AG20443 (cell line): Measurements from ENCODE around the gene ADGRV1.
A peak's percentile ranks its signal among the peaks of the same experiment; 100 is the strongest.

ENCODE experiments used
- DNase-seq: peaks from one replicate; pipeline ENCODE4 v3.0.0; 2012; ENCODE audit warnings: low spot score, mixed read lengths

The ADGRV1 gene

DNA sequence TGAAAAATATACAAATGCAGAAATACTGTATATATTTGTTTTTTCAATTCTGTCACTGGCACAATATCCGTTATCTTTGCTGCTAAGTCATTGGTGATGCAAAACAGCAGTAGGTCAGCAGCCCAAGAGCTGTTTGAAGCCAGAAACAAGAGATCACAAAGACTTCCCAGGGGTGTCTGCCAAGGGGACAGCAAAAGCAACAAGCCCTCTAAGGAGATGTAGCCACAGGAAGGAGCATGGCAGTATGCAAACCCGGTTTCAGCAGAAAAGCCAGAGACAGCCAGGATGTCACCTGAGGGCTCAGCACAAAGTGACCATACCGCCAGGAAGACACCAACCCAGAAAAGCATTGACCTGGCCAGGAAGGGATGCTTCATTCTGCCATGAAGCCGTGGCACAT is 583.0 kb downstream of the ADGRV1 start:
- no peak for DNase-seq

DNA sequence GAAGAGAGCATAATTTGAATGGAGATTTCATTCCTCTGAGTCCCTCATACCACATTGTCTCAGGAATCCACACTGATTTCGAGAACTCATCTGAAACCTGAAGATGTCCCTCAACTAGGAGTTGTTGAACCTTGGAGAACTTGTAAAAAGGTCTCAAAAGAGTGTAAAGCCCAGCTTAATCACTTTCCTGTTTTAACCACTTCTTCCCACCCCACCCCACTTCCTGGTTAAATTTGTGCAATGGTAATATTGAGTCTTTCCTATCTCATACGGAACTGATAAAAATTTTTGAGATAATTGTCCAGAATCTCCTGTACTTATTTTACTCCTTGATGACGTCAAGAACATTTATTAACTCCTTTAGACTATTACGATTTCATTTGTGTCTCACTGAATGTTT is 583.8 kb downstream of the ADGRV1 start:
- DNase-seq: no peak

DNA sequence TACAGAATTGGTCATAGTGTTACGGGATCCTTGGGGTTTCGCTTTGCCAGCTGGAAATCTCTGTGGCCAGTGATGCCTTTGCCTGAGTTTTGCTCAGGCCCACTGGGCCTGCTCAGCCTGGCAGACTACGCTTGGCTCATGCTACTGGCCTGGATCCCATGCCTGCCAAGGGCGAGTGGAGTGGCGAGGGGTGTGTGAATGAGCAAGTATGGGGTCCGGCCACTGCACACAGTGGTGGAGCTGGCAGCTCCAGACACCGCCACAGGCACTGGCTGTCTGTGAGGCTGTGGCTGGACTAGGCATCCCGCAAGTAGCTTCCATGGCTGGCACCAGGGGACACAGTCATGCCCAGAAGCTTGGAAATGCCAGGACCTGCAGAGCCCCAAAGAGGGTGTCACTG is 584.2 kb downstream of the ADGRV1 start:
- no peak for DNase-seq

DNA sequence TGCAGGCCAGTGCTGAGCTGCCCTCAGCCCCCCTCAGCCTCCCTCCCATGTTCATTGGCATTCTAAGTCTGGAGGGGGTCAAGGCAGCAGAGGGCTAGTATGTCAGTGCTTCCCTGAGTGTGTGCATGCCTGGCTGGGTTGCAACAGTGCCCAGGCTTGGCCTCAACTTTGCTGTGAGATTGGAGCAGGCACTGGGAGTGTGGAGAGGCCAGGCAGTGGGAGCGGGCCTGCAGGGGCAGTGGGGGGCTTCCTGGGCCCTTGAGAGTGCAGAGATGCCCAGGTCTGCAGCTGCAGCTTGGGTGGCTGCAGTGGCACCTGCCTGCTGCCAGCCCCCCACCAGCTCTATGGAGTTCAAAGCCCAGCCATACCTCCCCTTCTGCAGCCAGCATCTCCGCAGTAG is 585.2 kb downstream of the ADGRV1 start:
- no peak for DNase-seq

DNA sequence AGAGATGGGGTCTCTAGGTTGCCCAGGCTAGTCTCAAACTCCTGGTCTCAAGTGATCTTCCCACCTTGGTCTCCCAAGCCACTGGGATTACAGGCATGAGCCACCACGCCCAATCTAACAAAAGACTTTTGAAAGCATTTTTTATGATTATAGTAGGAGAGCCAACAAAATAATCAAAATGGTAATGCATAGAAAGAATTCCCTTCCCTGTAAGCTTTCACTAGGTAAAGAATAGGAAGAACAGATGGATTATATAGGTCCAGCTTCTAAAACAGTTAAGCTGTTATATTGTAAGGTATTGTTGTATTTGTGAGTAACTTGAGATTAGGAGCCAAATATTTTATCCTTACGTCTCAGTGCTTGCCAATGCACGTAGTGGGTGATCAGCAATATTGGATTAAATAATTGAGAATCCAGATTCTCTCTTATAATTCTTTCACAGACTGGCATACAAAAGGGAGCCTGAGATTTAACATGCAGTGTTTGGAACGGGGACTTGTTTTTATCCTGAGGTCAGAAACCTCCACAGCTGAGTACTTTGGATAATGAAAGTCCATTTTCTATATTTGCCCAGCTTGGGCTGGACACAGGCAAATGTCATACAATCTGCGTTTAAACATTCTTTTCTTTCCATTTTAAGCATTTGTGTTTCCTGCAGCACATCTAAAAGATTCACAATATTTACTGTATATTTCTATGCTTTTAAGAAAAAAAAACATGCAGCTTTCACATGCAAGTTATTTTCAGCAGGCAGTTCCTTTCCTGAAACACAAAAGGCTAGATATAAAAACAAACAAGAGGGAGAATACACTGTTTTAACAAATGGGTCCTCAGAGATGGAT is 586.1 kb downstream of the ADGRV1 start:
- DNase-seq: no peak

DNA sequence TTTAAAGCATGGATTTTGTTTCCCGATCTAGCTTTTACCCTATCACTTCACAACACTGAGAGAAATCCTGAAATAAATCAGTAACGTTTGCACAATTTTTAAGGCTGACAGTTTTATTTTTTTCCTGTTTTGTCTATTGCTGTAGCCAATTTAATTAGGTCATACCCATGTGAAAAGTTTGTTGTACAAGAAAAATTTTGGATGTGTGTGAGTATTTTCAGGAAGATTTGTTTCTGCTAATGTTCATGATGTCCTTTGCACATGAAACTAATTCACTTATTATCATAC is 586.7 kb downstream of the ADGRV1 start:
- DNase-seq: no peak

DNA sequence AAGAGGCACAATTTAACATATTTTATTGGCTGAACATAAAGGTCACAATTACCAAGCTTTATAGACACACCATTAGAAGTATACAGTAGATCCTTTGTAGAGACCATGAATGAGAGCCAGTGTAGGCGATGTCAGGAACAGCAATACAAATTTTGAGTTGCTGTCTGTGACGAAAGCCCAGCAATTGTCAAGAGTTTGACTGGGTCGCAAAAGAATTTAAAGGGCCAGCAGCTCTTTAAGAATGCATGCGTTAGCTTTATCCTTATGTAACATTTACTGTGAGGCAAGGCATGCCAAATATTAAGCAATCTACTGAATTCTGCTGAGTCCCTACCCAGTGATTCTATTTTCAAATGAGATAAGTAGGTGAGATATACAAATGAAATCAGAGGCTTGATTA is 587.6 kb downstream of the ADGRV1 start:
- no peak for DNase-seq

DNA sequence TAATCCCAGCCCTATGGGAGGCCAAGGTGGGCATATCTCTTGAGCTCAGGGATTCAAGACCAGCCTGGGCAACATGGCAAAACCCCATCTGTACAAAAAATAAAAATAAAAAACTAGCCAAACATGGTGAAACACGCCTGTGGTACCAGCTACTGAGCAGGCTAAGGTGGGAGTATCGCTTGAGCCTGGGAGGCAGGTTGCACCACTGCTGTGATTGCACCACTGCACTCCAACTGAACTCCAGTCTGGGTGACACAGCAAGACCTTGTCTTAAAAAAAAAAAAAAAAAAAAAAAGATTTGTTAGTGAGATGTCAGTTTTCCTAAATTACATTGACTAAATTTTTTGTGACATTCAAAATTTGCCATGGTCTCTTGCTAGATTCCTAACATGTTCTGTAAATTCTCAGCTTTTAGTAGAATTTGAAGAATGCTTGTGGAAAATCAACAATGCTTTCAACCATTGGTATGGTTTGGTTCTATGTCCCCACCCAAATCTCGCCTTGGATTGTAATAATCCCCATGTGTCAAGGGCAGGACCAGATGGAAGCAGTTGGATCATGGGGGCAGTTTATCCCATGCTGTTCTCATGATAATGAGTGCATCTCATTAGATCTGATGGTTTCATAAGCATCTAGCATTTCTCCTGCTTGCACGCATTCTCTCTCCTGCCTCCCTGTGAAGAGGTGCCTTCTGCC is 588.5 kb downstream of the ADGRV1 start:
- no peak for DNase-seq

DNA sequence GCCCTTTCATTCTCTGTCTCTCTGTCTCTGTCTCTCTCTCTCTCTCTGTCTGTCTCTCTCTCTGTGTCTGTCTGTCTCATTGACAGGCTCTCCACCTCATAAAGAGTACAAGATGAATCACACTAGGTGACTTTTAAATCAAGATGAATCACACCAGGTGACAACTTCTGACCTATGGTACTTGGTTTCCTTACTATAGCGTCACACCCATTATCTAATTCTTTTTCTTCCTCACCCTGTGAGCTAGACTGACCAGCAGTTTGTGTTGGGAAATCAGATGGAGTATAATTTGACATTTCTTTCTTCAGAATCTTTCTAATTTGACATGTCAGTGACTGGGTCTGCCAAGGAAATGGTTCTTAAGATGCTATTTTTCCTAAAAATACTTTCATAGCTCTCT is 591.6 kb downstream of the ADGRV1 start:
- DNase-seq: no peak

DNA sequence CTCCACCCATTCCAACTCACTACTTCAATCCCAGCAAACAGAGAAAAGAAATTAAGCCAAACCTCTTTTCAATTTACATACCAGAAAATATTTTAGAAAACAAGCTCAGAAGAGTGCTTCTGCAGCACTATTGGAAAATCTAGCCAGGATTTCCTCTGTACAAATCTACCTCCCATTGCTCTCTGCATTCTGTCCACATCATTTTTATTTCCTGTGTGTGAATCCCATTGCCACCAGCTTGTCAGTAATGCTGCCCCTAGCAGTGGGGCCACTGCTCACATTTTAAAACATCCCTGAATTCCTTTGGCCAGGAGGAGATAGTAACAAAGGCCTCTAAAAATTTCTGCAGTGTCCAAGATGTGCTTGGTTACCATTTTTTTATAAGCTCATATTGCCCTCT is 592.0 kb downstream of the ADGRV1 start:
- DNase-seq: no peak

DNA sequence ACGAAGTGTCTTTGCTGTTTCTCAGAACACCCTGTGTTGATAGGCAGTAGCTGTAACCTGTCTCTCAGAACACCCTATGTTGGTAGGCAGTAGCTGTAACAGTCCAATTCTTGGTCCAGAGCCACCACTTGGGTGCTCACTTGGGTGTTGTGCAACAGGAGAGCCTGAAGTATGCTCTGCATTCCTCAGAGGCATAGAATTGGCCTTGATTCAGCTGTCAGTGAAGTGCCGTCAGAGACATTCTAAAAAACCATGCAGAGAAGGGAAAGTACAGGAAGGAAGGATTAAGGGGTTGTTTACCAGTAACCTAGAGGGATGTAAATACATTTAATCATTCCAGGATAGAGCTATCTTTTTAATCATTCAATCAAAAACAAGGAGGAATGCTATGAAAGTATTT is 593.4 kb downstream of the ADGRV1 start:
- peak; percentile 66 for DNase-seq

DNA sequence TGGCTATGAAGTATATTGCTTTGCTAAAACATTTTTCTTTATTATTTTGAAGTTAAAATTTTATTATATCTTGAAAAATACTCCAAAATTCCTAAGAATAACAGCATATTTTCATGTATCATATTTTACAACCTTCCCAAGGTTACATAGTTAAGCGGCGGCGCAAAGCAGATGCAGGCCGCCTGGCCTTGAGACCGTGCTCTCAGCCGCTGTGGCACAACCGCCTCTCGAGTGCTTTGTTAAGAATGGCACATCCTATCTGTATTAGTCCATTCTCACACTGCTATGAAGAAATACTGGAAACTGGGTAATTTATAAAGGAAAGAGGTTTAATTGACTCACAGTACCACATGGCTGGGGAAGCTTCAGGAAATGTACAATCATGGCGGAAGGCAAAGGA is 595.7 kb downstream of the ADGRV1 start:
- DNase-seq: no peak

DNA sequence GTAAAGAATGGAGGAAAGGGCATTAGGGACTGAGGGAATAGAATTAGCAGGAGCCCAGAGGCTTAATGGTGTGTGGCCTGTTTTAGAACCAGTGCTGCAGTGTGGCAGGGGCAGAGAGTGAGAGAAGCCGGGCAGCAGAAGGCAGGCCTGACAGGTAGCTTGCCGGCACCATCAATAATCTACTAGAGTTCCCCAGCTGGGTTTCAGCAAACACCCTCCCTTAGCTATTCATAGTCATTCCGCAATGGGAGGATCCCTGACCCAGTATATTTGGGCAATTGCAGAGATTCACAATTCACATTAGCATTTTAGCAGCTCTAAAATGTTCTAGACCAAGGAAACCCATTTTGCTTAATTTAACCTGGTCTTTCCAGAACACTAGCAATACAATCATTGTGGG is 596.7 kb downstream of the ADGRV1 start:
- DNase-seq: no peak

DNA sequence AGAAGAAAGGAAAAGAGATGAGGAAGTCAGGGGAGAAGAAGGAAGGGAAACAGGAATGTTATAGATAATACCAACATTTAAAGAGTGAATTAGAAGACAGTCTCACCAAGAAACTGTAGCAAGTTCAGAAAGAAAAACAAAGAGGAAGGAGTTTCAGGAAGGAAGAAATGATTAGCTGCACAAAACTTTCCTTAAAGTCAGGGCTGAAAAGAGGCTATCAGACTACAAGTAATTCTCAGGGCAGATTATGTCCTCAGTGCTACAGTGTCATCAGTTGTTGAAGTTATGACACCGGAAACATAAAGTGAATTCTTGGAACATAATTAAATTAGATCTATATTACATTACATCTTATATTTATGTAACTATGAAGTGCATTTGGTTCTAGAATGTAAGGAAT is 597.6 kb downstream of the ADGRV1 start:
- no peak for DNase-seq

DNA sequence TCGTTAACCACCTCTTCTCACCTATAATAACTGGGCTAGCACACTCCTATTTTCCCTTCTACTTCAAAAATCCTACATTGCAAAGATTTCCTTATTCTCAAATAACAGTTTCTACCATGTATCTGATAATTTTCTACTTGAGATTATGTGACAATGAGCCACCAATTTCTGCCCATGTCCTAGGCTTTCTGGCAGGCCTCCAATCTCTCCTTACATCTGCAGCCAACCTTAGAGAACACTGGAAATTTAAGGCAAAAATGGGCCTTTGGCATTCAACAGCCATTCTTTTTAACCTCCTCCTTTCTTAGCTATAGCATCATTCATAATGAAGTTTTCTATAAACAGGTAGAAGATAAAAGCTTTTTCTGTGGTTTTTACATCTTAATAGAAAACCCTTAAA is 599.4 kb downstream of the ADGRV1 start:
- no peak for DNase-seq

DNA sequence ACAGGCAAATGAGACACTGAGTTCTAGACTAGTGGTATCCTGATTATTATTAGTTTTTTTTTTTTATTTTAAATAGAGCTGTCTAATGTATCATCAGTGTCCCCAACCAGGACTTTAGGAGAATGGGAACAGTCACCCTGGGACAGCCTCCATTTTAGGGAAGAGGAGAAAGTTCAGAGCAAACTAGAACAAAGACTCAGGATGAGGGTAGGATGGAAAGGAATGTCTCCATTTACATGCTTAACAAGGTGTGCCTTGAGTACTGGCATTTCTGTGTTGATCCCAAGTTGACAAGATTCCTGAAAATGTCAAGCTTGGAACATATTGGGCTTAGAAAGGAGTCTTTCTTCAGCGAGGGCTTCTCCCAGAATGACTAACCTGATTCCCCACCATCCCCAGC is 601.0 kb downstream of the ADGRV1 start:
- no peak for DNase-seq

DNA sequence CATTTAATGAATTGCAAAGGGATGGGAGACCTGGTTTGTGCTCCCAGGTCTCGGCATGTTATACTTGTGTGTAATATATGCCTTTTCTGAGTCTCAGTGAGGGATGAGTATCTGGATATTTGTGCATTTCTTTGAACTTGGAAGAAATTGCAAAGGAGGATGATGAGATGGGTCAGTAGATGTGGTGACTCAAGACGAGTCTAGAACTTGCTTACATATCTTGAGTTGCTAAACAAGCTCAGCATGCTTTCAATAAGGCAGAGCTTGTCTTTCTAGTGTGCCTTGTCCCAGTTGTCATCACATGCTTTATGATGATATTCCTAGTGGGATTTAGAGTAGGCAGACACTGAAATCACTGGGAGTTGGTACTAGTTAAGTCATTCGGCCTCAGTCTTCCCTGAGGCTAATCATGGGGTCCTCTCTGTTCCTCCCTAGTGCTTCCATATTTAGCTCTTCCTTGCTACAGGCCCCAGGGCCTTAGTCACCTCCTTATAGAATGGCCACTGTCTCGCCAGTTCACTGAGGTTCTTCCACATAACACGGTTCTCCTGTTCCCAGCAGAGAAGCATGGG is 602.2 kb downstream of the ADGRV1 start:
- DNase-seq: no peak

DNA sequence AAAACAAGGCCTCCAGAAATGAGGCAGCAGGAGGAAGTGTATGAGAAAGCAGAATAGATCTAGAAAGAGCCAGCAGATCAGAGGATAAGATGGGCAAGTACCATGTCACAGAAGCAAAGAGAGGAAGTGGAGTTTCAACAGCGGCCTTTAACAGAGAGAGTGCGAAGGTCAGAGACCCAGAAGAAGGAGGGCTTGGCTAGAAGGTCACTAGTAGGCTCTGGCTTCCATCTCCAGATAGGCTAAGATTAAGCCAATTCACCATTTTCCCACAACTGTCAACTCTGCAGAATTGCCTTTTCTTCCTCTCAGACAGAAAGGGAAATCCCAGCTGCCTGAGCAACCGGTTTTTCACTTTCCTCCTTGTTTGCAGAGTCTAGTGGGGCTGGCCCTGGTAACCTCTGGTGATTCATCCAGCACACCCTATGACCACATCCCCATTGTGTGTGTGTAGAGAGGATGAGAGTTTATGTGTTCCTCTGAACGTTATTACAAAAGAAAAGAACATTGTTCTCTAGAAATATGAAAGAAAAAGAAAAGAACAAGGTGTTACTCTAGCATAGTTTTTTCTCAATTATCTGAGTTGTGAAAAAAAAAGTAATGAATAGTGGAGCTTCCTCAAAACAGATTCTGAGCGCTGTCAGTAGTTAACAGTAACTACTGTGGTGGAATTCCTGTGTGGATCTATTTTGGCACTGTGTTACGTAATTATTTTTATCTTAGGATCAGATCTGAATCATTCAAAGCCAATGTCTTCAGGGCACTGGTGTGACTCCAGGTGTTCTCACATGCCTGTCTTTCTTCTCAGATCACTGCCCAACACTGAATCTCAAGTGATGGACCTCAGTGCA is 604.2 kb downstream of the ADGRV1 start:
- peak; percentile 84 for DNase-seq

DNA sequence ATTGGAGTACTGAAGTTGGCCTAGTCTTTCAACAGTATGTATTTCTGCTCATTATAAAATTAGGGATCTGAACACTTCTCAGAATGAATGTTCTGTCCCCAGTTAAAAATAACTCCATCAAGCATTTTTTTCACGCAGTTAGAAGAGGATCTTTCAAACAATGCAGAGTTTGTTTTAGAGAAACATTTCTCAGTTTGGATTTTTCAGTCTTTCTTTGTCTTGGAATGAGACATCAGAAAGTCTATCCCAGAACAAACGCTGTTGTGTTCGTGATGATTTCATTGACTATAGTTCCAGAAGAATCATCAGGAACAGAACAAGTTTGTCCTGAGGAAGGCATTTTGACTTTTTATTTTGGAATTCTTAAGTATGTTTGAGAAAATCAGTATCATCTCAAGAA is 605.8 kb downstream of the ADGRV1 start:
- DNase-seq: no peak

DNA sequence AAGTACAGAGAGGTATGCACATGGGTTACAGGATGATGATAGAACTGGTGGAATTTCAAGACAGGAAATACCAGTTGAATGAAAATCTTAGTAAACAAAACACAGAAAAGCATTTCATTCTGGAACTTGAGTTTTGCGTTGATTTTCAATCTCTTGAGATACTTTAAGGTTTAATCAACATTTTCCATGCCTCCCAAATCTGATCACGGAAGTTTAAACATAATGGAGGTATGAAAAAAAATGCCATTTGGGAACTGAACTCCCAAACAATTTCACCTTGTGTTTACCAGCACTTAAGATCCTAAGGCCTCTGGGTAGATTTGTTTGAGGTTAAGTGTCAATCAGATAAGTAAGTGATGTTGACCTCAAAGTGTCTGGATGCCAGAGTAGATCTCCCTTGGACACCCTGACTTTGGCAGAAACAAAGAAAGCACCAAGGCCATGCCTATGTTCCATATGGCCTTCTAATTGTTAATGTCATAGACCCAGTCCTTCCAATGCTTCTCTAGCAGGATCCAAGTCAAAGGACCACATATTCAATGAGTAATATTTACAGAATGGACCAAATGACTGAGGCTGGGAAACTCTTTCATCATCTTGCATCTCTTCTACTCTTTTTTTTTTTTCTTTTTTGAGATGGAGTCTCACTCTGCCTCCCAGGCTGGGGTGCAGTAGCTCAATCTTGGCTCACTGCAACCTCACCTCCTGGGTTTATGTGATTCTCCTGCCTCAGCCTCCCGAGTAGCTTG is 607.6 kb downstream of the ADGRV1 start:
- no peak for DNase-seq

DNA sequence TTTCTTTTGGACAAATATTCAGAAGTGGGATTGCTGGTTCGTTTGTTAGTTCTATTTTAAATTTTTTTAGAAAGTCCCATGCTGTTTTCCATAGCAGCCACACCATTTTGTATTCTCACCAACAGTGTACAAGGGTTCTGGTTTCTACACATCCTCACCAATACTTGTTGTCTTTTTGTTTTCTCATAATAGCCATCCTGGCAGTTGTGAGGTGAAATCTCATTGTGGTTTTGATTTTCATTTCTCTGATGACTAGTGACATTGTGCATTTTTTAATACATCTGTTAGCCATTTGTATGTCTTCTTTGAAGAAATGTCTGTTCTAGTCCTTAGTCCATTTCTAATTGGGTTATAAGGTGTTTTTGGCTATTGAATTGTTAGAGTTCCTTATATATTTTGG is 610.3 kb downstream of the ADGRV1 start:
- DNase-seq: no peak

DNA sequence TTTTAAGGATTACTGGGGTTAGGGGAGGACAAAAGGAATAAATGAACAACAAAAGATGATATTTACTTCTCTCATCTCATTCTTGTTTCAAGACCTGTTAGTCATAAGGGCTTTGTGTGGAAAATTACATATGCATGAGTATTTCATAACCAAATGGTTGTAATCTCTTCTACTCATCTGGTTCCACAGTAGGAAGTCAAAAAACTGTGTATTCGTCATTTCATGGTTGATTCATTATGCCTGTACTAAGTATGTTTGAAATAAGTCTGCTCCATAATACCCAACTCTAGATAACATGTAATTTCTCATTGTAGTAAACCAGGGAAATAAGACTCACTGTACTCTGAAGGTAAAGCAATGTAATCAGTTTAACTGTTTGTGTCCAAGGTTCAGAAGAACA is 611.7 kb downstream of the ADGRV1 start:
- DNase-seq: peak; percentile 23
